CD8-positive, alpha-beta memory T cell (primary cell): ENCODE results near the gene KIAA1671. TPM values are rescaled to one million over a fixed set of nuclear protein-coding genes. Genes with fewer than 3 reads are reported as not detected.
A peak's percentile ranks its signal among the peaks of the same experiment; 100 is the strongest.

Experiments
- CTCF ChIA-PET: fragments of 350-600 bp; sonication (Branson Sonifier 250); formaldehyde crosslinking; loops from one replicate; lab custom pipeline; 2021; ENCODE audit warnings: antibody characterized with exemption; lab: Charles Lee
- POLR2A ChIA-PET: fragments of 350-600 bp; sonication (Branson Sonifier 250); formaldehyde crosslinking; loops from one replicate; lab custom pipeline; 2021; ENCODE audit warnings: antibody characterized with exemption; lab: Charles Lee
- DNase-seq, 5 donors: peaks; one replicate each; pipeline versions ENCODE4 v3.0.0 to v3.0.0-alpha.2; 2020 to 2022; ENCODE audit warnings: mixed read lengths in 1 of 5
- H3K27ac ChIP-seq: one replicate; pipeline ENCODE4 v1.7.0; 2013; ENCODE audit warnings: low read depth, mild to moderate bottlenecking, low read length, moderate library complexity
- H3K27me3 ChIP-seq: 2 replicates; pipeline ENCODE4 v1.7.0; 2013; ENCODE audit warnings: low read length, mild to moderate bottlenecking; ENCODE audit not compliant: insufficient read depth, poor library complexity, severe bottlenecking
- H3K36me3 ChIP-seq: 2 replicates; pipeline ENCODE4 v1.7.0; 2013; ENCODE audit warnings: mild to moderate bottlenecking, low read length, moderate library complexity; ENCODE audit not compliant: insufficient read depth
- H3K4me1 ChIP-seq: 2 replicates; pipeline ENCODE4 v1.7.0; 2013; ENCODE audit warnings: mild to moderate bottlenecking, low read length, moderate library complexity; ENCODE audit not compliant: insufficient read depth
- H3K4me3 ChIP-seq: 2 replicates; pipeline ENCODE4 v1.7.0; 2013; ENCODE audit warnings: mild to moderate bottlenecking, low read length
- H3K9me3 ChIP-seq: 2 replicates; pipeline ENCODE4 v1.7.0; 2013; ENCODE audit warnings: mild to moderate bottlenecking, low read length
- H3K27ac Mint-ChIP-seq, 8 donors: one replicate each; pipeline ENCODE4 v1.8.0; 2020 to 2021; ENCODE audit warnings: mixed read lengths in 8 of 8, mild to moderate bottlenecking in 6 of 8, inconsistent platforms in 3 of 8, moderate library complexity in 3 of 8
- H3K27me3 Mint-ChIP-seq, 2 donors: one replicate each; pipeline ENCODE4 v1.8.0; 2020 to 2021; ENCODE audit warnings: mixed read lengths in 2 of 2, mild to moderate bottlenecking in 1 of 2, moderate library complexity in 1 of 2
- H3K36me3 Mint-ChIP-seq, 3 donors: one replicate each; pipeline ENCODE4 v1.8.0; 2020 to 2021; ENCODE audit warnings: mixed read lengths in 3 of 3, inconsistent platforms in 1 of 3, mild to moderate bottlenecking in 1 of 3
- H3K4me1 Mint-ChIP-seq, 3 donors: one replicate each; pipeline ENCODE4 v1.8.0; 2020 to 2021; ENCODE audit warnings: mixed read lengths in 3 of 3, inconsistent platforms in 1 of 3, mild to moderate bottlenecking in 1 of 3
- H3K4me3 Mint-ChIP-seq, 7 donors: one replicate each; pipeline ENCODE4 v1.8.0; 2020 to 2021; ENCODE audit warnings: mixed read lengths in 7 of 7, mild to moderate bottlenecking in 6 of 7, moderate library complexity in 4 of 7, inconsistent platforms in 2 of 7
- H3K9me3 Mint-ChIP-seq, 5 donors: one replicate each; pipeline ENCODE4 v1.8.0; 2020 to 2022; ENCODE audit warnings: mixed read lengths in 5 of 5, mild to moderate bottlenecking in 3 of 5, moderate library complexity in 2 of 5, inconsistent platforms in 1 of 5
- polyA plus RNA-seq: library from polyadenylated mRNA; unstranded; fragments of 300-500 nt; fragmentation: Illumina TruSeq; gene quantifications from one replicate; pipeline ENCODE4 v1.2.3, GENCODE V29; 2021
- total RNA-seq, 2 experiments: library from RNA; stranded (reverse); gene quantifications; one replicate each; pipeline ENCODE4 v1.2.3, GENCODE V29; 2021

The KIAA1671 gene
- total and polyA plus RNA-seq, 3 experiments from 2014 or later, result 2.6 to 14.7 (median 13.8) TPM

DNA sequence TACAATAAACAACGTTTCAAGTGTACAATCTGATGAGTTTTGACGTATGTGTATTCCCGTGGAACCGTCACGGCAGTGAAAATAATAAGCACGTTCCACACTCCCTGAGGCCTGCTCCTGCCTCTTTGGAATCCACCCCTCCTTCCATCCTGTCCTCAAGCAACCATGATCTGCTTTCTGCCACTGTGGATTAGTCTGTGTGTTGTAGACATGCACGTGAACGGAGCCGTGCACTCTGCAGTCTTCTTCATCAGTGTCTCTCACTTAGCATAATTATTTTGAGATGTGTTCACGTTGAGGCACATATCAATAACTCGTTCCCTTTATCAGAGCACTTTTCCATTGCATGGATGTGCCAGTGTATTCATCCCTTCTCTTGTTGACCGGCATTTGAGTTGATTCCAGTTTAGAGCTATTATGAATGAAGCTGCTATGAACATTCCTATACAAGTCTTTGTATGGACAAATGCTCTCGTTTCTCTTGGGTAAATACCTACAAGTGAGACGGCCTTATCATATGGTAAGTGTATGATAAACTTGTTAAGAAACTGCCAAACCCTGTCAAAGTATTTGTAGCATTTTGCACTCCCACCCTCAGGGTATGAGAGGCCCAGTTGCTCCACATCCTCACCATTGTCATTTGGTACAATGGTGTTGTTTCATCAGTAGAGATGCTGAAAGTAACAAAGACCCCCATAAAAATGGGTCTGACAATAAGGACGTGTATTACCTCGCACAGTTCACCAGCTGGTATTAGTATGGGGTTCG, 144.3 kb downstream of the KIAA1671 start:
- no peaks in the 10 kb centered on the region for H3K27me3 ChIP-seq
- CTCF ChIA-PET, result no interaction called here
- no peak overlapping the region for H3K4me3 Mint-ChIP-seq
- no peak overlapping the region for H3K27ac ChIP-seq
- H3K4me3 ChIP-seq, result no peak overlapping the region
- peaks cover 0 to 3% (median 0%) of the 10 kb centered on the region in 3 donors for H3K36me3 Mint-ChIP-seq
- H3K9me3 ChIP-seq, result no peaks in the 10 kb centered on the region
- H3K9me3 Mint-ChIP-seq, result no peaks in the 10 kb centered on the region
- H3K27me3 Mint-ChIP-seq, result peaks cover 0 to 4% of the 10 kb centered on the region in 2 donors
- no peaks in the 10 kb centered on the region for H3K4me1 ChIP-seq
- POLR2A ChIA-PET, result no interaction called here
- H3K4me1 Mint-ChIP-seq, result peaks cover 0 to 11% (median 10%) of the 10 kb centered on the region in 3 donors
- no peaks in the 10 kb centered on the region for H3K36me3 ChIP-seq
- no peak for DNase-seq
- H3K27ac Mint-ChIP-seq, result peak overlapping the region in 1 of 8 donors; percentile 68

DNA sequence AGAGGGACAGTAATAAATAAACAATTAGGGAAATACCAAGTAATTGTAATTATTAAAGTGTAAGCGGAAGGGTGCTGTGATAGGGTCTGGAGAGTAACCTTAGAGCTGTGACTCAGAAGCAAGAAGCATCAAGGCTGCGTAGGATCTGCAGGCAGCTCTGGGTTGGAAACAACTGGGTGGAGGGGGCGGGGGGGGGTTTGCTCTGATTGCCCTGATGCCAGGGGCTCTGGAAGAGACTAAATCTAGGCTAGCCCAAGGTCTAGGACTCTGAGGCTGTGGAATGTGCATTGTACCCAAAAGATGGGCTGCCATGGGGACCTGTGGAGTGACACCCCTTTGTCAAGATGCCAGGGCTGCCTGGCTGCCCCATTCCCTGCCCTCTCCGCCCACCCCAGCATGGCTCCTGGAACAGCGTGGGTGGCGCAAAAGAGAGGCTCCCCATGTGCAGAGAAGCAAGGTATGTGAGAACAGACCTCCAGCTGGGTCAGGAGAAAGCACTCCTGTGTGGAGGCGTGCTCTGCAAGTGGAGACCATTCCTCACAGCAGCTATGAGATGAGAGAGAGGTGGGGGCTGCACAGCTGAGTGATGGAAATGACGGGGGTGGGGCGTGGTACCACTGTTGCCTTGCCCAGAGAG, 146.0 kb downstream of the KIAA1671 start:
- Mint-ChIP-seq H3K4me3 (no peak overlapping the region), H3K9me3 (no peaks in the 10 kb centered on the region), H3K36me3 (peaks cover 0 to 3% (median 0%) of the 10 kb centered on the region in 3 donors), H3K27ac (peak overlapping the region in 1 of 8 donors; percentile 54), H3K27me3 (peaks cover 0 to 4% of the 10 kb centered on the region in 2 donors), H3K4me1 (peaks cover 0 to 4% (median 0%) of the 10 kb centered on the region in 3 donors)
- CTCF ChIA-PET, result no interaction called here
- Histone ChIP-seq H3K4me3 (no peak overlapping the region), H3K9me3 (no peaks in the 10 kb centered on the region), H3K4me1 (no peaks in the 10 kb centered on the region), H3K27me3 (no peaks in the 10 kb centered on the region), H3K36me3 (no peaks in the 10 kb centered on the region), H3K27ac (no peak overlapping the region)
- POLR2A ChIA-PET, result no interaction called here
- DNase-seq, result no peak

DNA sequence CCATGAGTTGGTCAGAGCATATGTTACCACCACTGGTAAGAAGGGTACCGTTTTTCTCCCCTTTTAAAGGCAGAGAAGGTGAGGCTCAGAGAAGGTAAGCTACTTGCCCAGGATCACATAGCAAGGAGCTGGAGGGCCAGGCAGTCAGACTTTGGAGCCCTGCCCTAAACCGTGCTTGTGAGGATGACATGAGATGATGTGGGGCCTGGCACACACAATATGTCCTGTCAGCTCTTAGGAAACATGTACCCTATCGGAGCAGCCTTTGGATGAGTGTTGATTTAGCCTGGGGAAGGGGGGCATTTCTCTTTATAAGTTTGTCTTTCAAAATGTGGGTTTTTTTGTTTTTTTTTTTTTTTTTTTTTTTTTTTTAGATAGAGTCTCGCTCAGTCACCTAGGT, 146.7 kb downstream of the KIAA1671 start:
- peaks cover 0 to 3% (median 0%) of the 10 kb centered on the region in 3 donors for H3K36me3 Mint-ChIP-seq
- CTCF ChIA-PET, result no interaction called here
- H3K9me3 Mint-ChIP-seq, result no peaks in the 10 kb centered on the region
- Histone ChIP-seq H3K27ac (no peak overlapping the region), H3K27me3 (no peaks in the 10 kb centered on the region), H3K36me3 (no peaks in the 10 kb centered on the region), H3K4me1 (no peaks in the 10 kb centered on the region), H3K9me3 (no peaks in the 10 kb centered on the region), H3K4me3 (no peak overlapping the region)
- DNase-seq, result no peak
- peaks cover 0 to 4% of the 10 kb centered on the region in 2 donors for H3K27me3 Mint-ChIP-seq
- peak overlapping the region in 2 of 8 donors; percentile 30 to 80 for H3K27ac Mint-ChIP-seq
- POLR2A ChIA-PET, result no interaction called here
- no peak overlapping the region for H3K4me3 Mint-ChIP-seq
- peaks cover 0 to 4% (median 0%) of the 10 kb centered on the region in 3 donors for H3K4me1 Mint-ChIP-seq

DNA sequence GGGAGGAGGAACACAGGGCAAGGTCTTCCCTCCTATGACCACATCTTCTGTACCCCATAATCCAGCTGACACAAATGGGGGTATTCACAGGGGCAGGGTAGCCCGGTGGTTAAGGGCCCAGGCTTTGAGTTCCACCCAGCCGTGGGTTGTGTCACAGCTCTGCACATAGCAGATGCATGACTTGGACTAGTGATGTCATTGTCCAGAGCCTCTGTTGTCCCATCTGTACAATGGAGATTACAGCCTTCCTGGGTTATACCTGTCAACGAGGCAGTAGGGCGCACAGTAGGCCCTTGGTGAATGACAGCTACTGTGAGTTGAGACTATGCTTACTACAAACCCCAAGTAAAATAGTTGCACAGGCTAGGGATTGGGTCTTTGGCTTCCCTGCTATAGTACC, 147.9 kb downstream of the KIAA1671 start:
- Histone ChIP-seq H3K36me3 (no peaks in the 10 kb centered on the region), H3K27me3 (no peaks in the 10 kb centered on the region), H3K9me3 (no peaks in the 10 kb centered on the region), H3K4me1 (no peaks in the 10 kb centered on the region), H3K27ac (no peak overlapping the region), H3K4me3 (no peak overlapping the region)
- H3K4me1 Mint-ChIP-seq, result peaks cover 0 to 2% (median 0%) of the 10 kb centered on the region in 3 donors
- H3K4me3 Mint-ChIP-seq, result no peak overlapping the region
- H3K27ac Mint-ChIP-seq, result peak overlapping the region in 2 of 8 donors; percentile 3 to 74
- peaks cover 0 to 2% of the 10 kb centered on the region in 2 donors for H3K27me3 Mint-ChIP-seq
- no peak for DNase-seq
- H3K9me3 Mint-ChIP-seq, result no peaks in the 10 kb centered on the region
- peaks cover 0 to 3% (median 0%) of the 10 kb centered on the region in 3 donors for H3K36me3 Mint-ChIP-seq
- ChIA-PET CTCF (interaction anchor here (1.2 kb wide), 1 partner anchor 10 kb away, joined by 3 read pairs; no protein-coding TSS in a partner anchor), POLR2A (no interaction called here)

DNA sequence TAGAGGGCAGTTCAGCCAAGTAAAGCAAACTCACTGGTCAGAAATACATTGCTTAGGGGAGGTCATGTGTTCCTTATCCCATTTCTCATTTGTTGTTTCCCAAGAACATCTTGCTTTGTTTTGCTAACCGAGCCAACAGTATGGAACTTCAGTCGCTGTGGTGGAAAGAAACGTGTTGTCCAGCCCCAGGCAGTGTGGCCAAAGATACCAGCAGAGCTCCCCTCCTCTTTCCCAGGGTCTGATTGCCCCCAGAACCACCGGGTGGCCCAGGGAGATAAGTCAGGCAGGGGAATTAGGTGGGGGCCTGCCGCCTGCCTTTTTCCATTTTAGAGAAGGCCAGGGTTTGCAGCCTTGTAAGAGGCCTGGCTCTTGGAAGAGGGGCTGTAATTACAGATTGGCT, 148.4 kb downstream of the KIAA1671 start:
- H3K9me3 ChIP-seq, result no peaks in the 10 kb centered on the region
- H3K27ac ChIP-seq, result no peak overlapping the region
- no peaks in the 10 kb centered on the region for H3K36me3 ChIP-seq
- Mint-ChIP-seq H3K27me3 (peaks cover 0 to 2% of the 10 kb centered on the region in 2 donors), H3K4me1 (peaks cover 0 to 2% (median 0%) of the 10 kb centered on the region in 3 donors), H3K9me3 (no peaks in the 10 kb centered on the region), H3K36me3 (peaks cover 0 to 3% (median 0%) of the 10 kb centered on the region in 3 donors), H3K27ac (peak overlapping the region in 1 of 8 donors; percentile 3), H3K4me3 (no peak overlapping the region)
- ChIA-PET POLR2A (no interaction called here), CTCF (interaction anchor here (1.2 kb wide), 1 partner anchor 10 kb away, joined by 3 read pairs; no protein-coding TSS in a partner anchor)
- H3K27me3 ChIP-seq, result no peaks in the 10 kb centered on the region
- no peaks in the 10 kb centered on the region for H3K4me1 ChIP-seq
- DNase-seq, result no peak
- H3K4me3 ChIP-seq, result no peak overlapping the region

DNA sequence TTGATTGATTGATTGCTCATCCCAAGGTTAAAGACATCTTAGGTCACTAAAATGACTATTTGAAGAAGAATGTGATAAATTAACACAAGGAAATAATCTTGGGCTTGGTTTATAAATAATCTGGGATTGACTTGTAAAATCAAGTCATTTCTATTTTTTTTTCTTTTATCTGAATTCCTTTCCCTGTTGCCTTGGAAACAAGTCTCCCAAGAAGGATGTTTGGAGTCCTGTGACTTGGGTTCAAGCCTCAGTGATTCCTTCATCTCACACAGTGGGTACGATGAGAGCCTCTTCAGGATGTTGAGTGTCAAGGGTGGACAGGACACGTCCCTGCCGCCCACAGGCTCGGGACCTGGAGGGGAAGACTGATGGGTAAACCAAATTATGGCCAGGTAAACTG, 149.0 kb downstream of the KIAA1671 start:
- no peak overlapping the region for H3K27ac ChIP-seq
- CTCF ChIA-PET, result no interaction called here
- Mint-ChIP-seq H3K27me3 (peaks cover 0 to 2% of the 10 kb centered on the region in 2 donors), H3K4me3 (no peak overlapping the region), H3K9me3 (no peaks in the 10 kb centered on the region), H3K4me1 (peaks cover 0 to 1% (median 0%) of the 10 kb centered on the region in 3 donors), H3K27ac (peak overlapping the region in 1 of 8 donors; percentile 60), H3K36me3 (peaks cover 0 to 1% (median 0%) of the 10 kb centered on the region in 3 donors)
- no peaks in the 10 kb centered on the region for H3K9me3 ChIP-seq
- no peak for DNase-seq
- H3K36me3 ChIP-seq, result no peaks in the 10 kb centered on the region
- no peaks in the 10 kb centered on the region for H3K4me1 ChIP-seq
- H3K4me3 ChIP-seq, result no peak overlapping the region
- no peaks in the 10 kb centered on the region for H3K27me3 ChIP-seq
- POLR2A ChIA-PET, result no interaction called here

DNA sequence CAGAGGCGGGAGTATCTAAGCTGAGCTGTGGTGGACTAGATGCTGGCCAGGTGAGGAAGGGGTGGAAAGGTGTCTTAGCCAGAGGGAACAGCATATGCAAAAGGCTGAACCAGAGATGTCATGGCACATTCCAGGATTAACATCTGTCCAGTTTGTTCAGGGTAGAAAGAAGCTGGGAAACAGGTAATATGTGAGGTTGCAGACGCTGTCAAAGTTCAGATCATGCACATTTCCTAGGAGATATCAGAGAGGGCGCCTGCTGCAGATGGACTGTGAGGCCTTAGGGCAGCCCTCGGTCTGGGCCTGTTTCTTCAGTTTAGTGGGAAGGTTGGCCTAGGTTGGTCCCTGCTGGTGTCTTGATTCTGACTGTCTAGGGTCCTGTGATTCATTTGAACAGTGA, 149.5 kb downstream of the KIAA1671 start:
- H3K4me3 Mint-ChIP-seq, result no peak overlapping the region
- H3K36me3 Mint-ChIP-seq, result no peaks in the 10 kb centered on the region
- DNase-seq, result no peak
- POLR2A ChIA-PET, result no interaction called here
- H3K4me1 ChIP-seq, result no peaks in the 10 kb centered on the region
- H3K27me3 Mint-ChIP-seq, result peaks cover 0 to 2% of the 10 kb centered on the region in 2 donors
- H3K9me3 ChIP-seq, result no peaks in the 10 kb centered on the region
- CTCF ChIA-PET, result no interaction called here
- no peak overlapping the region for H3K4me3 ChIP-seq
- peak overlapping the region in 1 of 8 donors; percentile 61 for H3K27ac Mint-ChIP-seq
- no peaks in the 10 kb centered on the region for H3K36me3 ChIP-seq
- no peaks in the 10 kb centered on the region for H3K27me3 ChIP-seq
- no peaks in the 10 kb centered on the region for H3K4me1 Mint-ChIP-seq
- no peak overlapping the region for H3K27ac ChIP-seq
- no peaks in the 10 kb centered on the region for H3K9me3 Mint-ChIP-seq

DNA sequence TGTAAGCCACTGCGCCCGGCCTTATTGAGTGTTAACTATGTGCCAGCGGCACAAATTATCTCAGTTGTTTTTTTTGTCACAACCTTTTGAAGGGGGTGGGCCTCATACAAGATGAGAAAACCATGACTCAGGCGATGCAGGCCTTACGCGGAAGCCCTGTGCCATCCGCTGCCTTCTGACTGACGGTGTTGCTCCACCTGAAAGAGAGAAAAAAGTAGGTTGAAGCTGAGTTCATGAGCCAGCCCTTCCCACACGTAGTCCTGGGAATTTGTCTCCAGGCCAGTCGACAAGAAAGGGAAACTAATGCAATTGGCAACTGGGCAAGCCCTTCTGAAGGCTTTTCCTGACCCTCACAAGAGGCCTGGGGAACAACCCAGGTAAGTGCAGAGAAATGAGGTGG, 150.2 kb downstream of the KIAA1671 start:
- no peaks in the 10 kb centered on the region for H3K4me1 ChIP-seq
- DNase-seq, result no peak
- no peaks in the 10 kb centered on the region for H3K27me3 ChIP-seq
- POLR2A ChIA-PET, result no interaction called here
- no peaks in the 10 kb centered on the region for H3K36me3 ChIP-seq
- no peak overlapping the region for H3K27ac ChIP-seq
- Mint-ChIP-seq H3K27ac (no peak overlapping the region), H3K27me3 (peaks cover 0 to 2% of the 10 kb centered on the region in 2 donors), H3K9me3 (no peaks in the 10 kb centered on the region), H3K36me3 (no peaks in the 10 kb centered on the region), H3K4me3 (no peak overlapping the region), H3K4me1 (no peaks in the 10 kb centered on the region)
- H3K9me3 ChIP-seq, result no peaks in the 10 kb centered on the region
- CTCF ChIA-PET, result no interaction called here
- no peak overlapping the region for H3K4me3 ChIP-seq
